Esophagus muscularis mucosa (tissue), 4 donors: ENCODE data around the gene RIN2. TPM values are rescaled to one million over a fixed set of nuclear protein-coding genes. Genes with fewer than 3 reads are reported as not detected.

Source experiments
- DNase-seq: peaks from one replicate; pipeline ENCODE4 v3.0.0-alpha.2; 2017; ENCODE audit errors: extremely low spot score
- H3K27ac ChIP-seq, 4 donors: fragments of 200-600 bp; sonication (generic); replicated peaks in 1 of 4; 1 replicate in 3 of 4; 2 replicates in 1 of 4; pipeline ENCODE4 v1.5.1; 2016 to 2019; ENCODE audit warnings: mild to moderate bottlenecking in 1 of 4
- H3K27me3 ChIP-seq, 4 donors: fragments of 200-600 bp; sonication (generic); one replicate each; pipeline versions ENCODE4 v1.5.1 to v1.6.0; 2016 to 2019
- H3K36me3 ChIP-seq, 4 donors: fragments of 200-600 bp; sonication (generic); one replicate each; pipeline ENCODE4 v1.5.1; 2016 to 2019
- H3K4me1 ChIP-seq, 4 donors: fragments of 200-600 bp; sonication (generic); one replicate each; pipeline ENCODE4 v1.5.1; 2016 to 2019
- H3K4me3 ChIP-seq, 4 donors: fragments of 200-600 bp; sonication (generic); 1 replicate in 2 of 4; 2 replicates in 2 of 4; pipeline ENCODE4 v1.5.1; 2016 to 2019; ENCODE audit warnings: mild to moderate bottlenecking in 4 of 4, moderate library complexity in 1 of 4
- H3K9me3 ChIP-seq, 4 donors: fragments of 200-600 bp; sonication (generic); 1 replicate in 3 of 4; 2 replicates in 1 of 4; pipeline ENCODE4 v1.5.1; 2016 to 2019
- EP300 ChIP-seq: sonication (generic); formaldehyde crosslinking; IDR thresholded peaks from one replicate; pipeline ENCODE4 v1.6.1; 2017; ENCODE audit warnings: antibody characterized with exemption
- POLR2A ChIP-seq: fragments of 450-650 bp; IDR thresholded peaks from one replicate; pipeline ENCODE4 v1.6.1; 2017; ENCODE audit warnings: antibody characterized with exemption, moderate library complexity, mild to moderate bottlenecking, low read depth
- POLR2AphosphoS5 ChIP-seq, 2 donors: sonication (generic); formaldehyde crosslinking; IDR thresholded peaks; one replicate each; pipeline ENCODE4 v1.6.1; 2017; ENCODE audit warnings: antibody characterized with exemption in 2 of 2
- WGBS: methylation state at CpG from one replicate; pipeline ENCODE4 v1.1.5; 2018; 5-methylcytosine and 5-hydroxymethylcytosine counted together
- intact Hi-C: fragments of 100-400 bp; cut with DNase I; formaldehyde crosslinking; loops from one replicate; pipeline ENCODE4 v1.15.1; 2023
- total RNA-seq, 4 donors: library from RNA; depleted of rRNA; stranded (reverse); fragments of >200 nt; gene quantifications; one replicate each; pipeline versions ENCODE4 v1.1.0 to v1.2.1, GENCODE V29; 2016
- TF ChIP-seq, protein P1 (sequence below), 3 experiments: fragments of 200-600 bp in 2 of 3; fragments of 450-650 bp in 1 of 3; sonication (generic) in 2 of 3; IDR thresholded peaks; one replicate each; pipeline ENCODE4 v1.5.1; 2017 to 2019; ENCODE audit warnings: antibody characterized with exemption in 3 of 3, mild to moderate bottlenecking in 2 of 3, moderate library complexity in 1 of 3

RIN2 gene
- total RNA-seq, 4 donors from 2014 or later, result 49.8 to 65.1 (median 53.0) TPM

DNA sequence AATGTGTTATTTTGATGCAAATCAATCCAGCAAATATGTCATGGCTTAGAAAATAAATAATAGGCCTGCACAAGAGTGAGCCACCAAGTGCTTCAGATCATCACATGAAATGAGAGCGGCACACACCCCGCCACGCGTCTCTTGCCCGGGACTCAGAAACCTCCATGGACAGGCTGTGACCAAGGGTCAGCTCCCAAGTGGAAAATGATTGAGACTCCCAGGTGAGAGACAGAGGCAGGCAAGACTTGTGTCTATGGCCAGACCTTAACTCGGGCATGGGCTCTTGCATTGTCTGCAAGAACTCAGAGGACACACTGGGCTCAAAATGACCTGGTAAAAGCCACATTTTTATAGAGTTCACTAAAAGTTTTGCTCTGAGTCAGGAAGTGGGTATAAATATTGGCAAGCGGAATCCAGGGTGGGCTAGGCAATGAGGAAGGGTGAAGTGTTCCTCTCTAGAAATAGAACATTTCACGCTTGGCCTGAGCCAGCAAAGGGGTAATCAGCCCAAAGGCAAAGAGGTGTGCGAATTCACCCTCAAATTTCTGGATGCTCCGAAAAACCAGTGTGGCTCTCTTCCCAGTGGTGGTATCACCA lies 30.7 kb upstream of the RIN2 start:
- H3K27me3 ChIP-seq, result no peaks in the 10 kb centered on the region
- H3K27ac ChIP-seq, result no peak overlapping the region
- DNase-seq, result no peak
- no peak overlapping the region for H3K4me3 ChIP-seq
- intact Hi-C loops, result no loop called here
- H3K36me3 ChIP-seq, result no peaks in the 10 kb centered on the region
- TF ChIP-seq, protein P1, sequence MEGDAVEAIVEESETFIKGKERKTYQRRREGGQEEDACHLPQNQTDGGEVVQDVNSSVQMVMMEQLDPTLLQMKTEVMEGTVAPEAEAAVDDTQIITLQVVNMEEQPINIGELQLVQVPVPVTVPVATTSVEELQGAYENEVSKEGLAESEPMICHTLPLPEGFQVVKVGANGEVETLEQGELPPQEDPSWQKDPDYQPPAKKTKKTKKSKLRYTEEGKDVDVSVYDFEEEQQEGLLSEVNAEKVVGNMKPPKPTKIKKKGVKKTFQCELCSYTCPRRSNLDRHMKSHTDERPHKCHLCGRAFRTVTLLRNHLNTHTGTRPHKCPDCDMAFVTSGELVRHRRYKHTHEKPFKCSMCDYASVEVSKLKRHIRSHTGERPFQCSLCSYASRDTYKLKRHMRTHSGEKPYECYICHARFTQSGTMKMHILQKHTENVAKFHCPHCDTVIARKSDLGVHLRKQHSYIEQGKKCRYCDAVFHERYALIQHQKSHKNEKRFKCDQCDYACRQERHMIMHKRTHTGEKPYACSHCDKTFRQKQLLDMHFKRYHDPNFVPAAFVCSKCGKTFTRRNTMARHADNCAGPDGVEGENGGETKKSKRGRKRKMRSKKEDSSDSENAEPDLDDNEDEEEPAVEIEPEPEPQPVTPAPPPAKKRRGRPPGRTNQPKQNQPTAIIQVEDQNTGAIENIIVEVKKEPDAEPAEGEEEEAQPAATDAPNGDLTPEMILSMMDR (IDR thresholded peaks at IDR 0.05), result no peak
- TF ChIP-seq POLR2AphosphoS5 (IDR thresholded peaks at IDR 0.05) (no peak), POLR2A (no peak), EP300 (no peak)
- no peaks in the 10 kb centered on the region for H3K9me3 ChIP-seq
- H3K4me1 ChIP-seq, result no peaks in the 10 kb centered on the region
- 93% methylated on average over 10 of the region's 10 CpGs for WGBS

DNA sequence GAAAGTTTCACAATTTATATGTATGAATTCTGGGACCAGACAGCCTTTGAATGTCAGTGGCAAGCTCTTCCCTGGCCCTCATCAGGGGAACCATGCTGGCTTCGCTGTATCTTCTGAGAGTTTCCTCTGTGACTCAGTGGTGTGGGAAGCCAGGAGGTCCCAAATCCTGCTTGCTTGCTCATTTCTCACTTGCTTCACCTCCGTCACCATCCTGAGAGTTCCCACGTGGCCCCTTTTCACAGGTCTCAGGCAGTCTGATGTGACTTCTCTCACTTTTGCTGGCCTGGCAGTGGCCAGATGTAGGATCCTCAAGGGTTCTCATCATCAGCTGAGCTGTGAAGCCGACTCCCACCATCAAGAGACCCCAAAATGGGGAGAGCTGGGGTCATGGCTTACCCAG lies 28.4 kb upstream of the RIN2 start:
- no peaks in the 10 kb centered on the region for H3K36me3 ChIP-seq
- no peak for DNase-seq
- no peaks in the 10 kb centered on the region for H3K27me3 ChIP-seq
- no peak overlapping the region for H3K27ac ChIP-seq
- intact Hi-C loops, result no loop called here
- 94% methylated on average over 4 of the region's 4 CpGs for WGBS
- H3K4me3 ChIP-seq, result no peak overlapping the region
- TF ChIP-seq, protein P1 (IDR thresholded peaks at IDR 0.05), result no peak
- TF ChIP-seq POLR2A, result no peak
- TF ChIP-seq POLR2AphosphoS5 (IDR thresholded peaks at IDR 0.05), result no peak
- no peak for TF ChIP-seq EP300
- peaks cover 2 to 4% (median 3%) of the 10 kb centered on the region in 4 donors for H3K4me1 ChIP-seq
- H3K9me3 ChIP-seq, result no peaks in the 10 kb centered on the region

DNA sequence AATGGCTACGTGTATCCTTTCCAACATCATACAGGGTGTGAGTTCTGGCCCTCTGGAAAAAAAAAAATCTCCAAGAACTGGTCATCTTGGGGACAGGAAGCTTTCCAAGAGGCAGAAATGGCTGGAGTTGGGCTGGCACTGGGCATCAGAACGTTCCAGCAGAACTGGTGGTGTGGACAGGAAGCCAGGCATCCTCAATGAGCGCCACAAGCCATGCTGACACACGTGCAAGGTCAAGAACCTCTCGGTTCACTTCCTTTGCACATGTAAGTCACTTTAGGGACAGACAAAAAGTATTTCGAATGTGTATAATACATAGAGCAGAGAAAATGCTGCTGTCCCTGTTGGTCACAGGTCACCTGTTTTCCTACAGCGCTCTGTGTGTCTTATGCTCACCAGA lies 27.4 kb upstream of the RIN2 start:
- Histone ChIP-seq H3K27ac (no peak overlapping the region), H3K4me1 (peaks cover 8 to 14% (median 12%) of the 10 kb centered on the region in 4 donors), H3K4me3 (no peak overlapping the region), H3K27me3 (no peaks in the 10 kb centered on the region), H3K9me3 (no peaks in the 10 kb centered on the region), H3K36me3 (no peaks in the 10 kb centered on the region)
- TF ChIP-seq POLR2AphosphoS5 (IDR thresholded peaks at IDR 0.05), result no peak
- TF ChIP-seq POLR2A, result no peak
- TF ChIP-seq, protein P1 (IDR thresholded peaks at IDR 0.05), result no peak
- no peak for TF ChIP-seq EP300
- 78% methylated on average over 7 of the region's 7 CpGs for WGBS
- intact Hi-C loops, result no loop called here
- DNase-seq, result no peak

DNA sequence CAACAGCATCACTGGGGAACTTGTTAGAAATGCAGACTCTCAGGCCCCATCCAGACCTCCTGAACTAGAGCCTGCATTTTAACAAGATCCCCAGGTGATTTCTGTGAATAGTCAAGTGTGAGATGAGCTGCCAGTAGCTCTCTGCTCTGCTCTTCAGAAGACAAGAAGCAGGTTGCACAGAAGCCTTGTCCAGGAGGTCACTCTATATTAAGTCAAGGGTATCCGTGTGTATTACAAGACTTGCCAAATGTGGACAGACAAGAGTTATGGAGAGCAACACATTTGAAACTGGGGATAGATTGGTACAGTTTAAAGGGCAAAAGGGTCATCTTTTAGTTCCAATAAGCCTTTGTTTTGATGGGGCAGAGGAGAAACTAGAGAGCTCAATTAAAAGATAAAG lies 23.2 kb upstream of the RIN2 start:
- DNase-seq, result no peak
- Histone ChIP-seq H3K36me3 (no peaks in the 10 kb centered on the region), H3K27ac (peak overlapping the region in 2 of 4 donors; percentile 29 to 47), H3K27me3 (peaks cover 0 to 7% (median 0%) of the 10 kb centered on the region in 4 donors), H3K9me3 (no peaks in the 10 kb centered on the region), H3K4me3 (no peak overlapping the region), H3K4me1 (peaks cover 8 to 20% (median 16%) of the 10 kb centered on the region in 4 donors)
- no peak for TF ChIP-seq POLR2AphosphoS5 (IDR thresholded peaks at IDR 0.05)
- TF ChIP-seq, protein P1 (IDR thresholded peaks at IDR 0.05), result no peak
- no peak for TF ChIP-seq EP300
- no peak for TF ChIP-seq POLR2A
- 88% methylated on average over 1 of the region's 1 CpG for WGBS
- intact Hi-C loops, result no loop called here

DNA sequence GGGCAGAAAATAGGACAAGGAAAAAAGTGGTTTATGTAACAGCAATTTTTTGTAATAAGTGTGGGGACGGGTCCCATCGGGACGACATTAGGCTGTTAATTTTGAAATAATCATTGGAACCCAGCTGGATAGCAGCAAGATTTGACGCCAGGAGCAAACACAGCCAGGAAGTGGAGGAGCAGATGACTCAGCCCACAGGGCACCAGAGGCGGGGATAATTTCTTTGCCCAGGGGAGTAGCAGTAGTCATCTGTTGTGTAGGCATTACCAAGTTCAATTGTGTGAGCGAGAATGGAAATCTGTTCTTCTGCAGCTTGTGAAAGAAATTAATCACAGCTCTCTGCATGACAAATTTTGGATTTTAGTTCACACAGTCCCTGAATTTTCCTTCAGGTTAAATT lies 22.6 kb upstream of the RIN2 start:
- Histone ChIP-seq H3K27me3 (peaks cover 0 to 11% (median 0%) of the 10 kb centered on the region in 4 donors), H3K9me3 (no peaks in the 10 kb centered on the region), H3K4me3 (no peak overlapping the region), H3K4me1 (peaks cover 8 to 20% (median 16%) of the 10 kb centered on the region in 4 donors), H3K27ac (peak overlapping the region in 3 of 4 donors; percentile 29 to 47 (median 29)), H3K36me3 (no peaks in the 10 kb centered on the region)
- 52% methylated on average over 6 of the region's 6 CpGs for WGBS
- no peak for DNase-seq
- TF ChIP-seq POLR2AphosphoS5 (IDR thresholded peaks at IDR 0.05) (peak; percentile 42 to 61), EP300 (no peak)
- intact Hi-C loops, result no loop called here
